ENCODE data around the gene CTDP1. TPM values are rescaled to one million over a fixed set of nuclear protein-coding genes. Genes with fewer than 3 reads are reported as not detected.
A peak's percentile ranks its signal among the peaks of the same experiment; 100 is the strongest.

The CTDP1 gene
- total RNA-seq, 1 experiment from 2014 or later, result 14.7 TPM

GRCh38 chr18:79643054-79643984 is 36.3 kb upstream of the CTDP1 start:
- in situ Hi-C loops (cut with HindIII; ENCODE audit: low pct_unique_long_range_greater_than_20kb, low sequenced_read_pairs), result no loop called here
- DNase-seq (ENCODE audit: low read depth), result peak; percentile 0

GRCh38 chr18:79644006-79644665 is 35.5 kb upstream of the CTDP1 start:
- DNase-seq (ENCODE audit: low read depth), result peak; percentile 23
- in situ Hi-C loops (cut with HindIII; ENCODE audit: low pct_unique_long_range_greater_than_20kb, low sequenced_read_pairs), result no loop called here

DNA sequence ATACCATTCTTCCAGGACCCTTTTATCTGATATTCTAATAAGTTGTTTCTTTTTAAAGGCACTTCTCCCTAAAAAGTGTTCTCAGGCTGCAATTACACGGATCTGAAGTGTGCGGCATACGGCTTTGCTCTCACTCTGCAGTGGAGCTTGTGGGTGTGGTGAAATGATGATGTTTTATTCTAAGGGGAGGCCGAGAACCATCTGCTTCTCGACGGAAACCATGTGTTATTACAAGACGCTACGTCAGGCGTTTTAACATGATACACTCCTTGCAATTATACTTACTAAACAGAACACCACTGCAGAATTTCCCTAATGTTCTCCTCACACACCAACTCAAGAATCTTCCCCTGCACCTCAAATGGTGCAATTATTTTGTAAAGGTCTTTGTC is 34.9 kb upstream of the CTDP1 start:
- in situ Hi-C loops (cut with HindIII; ENCODE audit: low pct_unique_long_range_greater_than_20kb, low sequenced_read_pairs), result no loop called here
- DNase-seq (ENCODE audit: low read depth), result no peak

DNA sequence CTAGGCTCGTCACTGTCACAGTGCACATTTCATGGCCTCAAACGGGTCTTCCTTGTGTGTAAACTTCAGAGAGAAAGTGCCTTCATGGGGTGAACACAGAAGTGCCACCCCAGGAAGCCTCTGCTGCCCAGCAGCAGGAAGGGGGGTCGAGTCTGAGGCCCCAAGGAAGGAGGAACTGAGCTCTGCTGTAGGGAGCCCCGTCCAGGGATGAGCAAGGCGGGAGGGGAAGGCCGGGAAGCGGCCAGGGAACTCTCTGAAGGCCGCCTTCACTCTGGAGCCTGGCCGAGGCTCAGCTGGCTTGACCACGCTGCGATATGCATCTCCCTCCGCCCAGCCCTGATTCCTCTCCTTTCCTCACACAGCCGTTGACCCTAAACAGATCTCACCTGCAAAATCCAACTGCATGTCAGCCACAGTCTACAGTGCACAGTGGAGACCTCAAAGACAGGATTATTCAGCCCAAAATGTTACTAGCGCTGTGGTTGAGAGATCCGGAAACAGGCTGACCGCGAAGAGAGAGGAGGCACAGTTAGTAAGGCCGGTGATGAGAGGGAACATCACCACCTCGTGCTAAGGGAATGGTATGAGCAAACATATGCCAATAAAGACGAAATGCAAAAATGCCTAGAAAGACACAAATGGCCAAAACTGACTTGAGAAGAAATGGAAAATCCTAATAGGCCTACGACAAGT is 34.2 kb upstream of the CTDP1 start:
- in situ Hi-C loops (cut with HindIII; ENCODE audit: low pct_unique_long_range_greater_than_20kb, low sequenced_read_pairs), result no loop called here
- no peak for DNase-seq (ENCODE audit: low read depth)

DNA sequence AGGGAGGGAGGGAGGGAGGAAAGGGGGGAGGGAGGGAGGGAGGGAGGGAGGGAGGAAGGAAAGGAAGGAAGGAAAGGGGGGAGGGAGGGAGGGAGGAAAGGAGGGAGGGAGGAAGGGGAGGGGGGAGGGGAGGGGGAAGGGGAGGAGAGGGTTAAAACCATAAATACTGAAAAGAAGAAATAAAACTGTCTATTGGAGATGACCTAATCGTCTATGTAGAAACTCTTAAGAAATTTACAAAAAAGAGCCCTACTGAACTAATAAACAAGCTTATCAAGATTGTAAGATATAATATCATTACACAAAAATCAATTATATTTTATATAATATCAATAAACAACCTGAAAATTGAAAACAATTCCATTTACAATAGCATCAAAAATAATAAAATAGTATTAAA is 32.3 kb upstream of the CTDP1 start:
- in situ Hi-C loops (cut with HindIII; ENCODE audit: low pct_unique_long_range_greater_than_20kb, low sequenced_read_pairs), result no loop called here
- no peak for DNase-seq (ENCODE audit: low read depth)

DNA sequence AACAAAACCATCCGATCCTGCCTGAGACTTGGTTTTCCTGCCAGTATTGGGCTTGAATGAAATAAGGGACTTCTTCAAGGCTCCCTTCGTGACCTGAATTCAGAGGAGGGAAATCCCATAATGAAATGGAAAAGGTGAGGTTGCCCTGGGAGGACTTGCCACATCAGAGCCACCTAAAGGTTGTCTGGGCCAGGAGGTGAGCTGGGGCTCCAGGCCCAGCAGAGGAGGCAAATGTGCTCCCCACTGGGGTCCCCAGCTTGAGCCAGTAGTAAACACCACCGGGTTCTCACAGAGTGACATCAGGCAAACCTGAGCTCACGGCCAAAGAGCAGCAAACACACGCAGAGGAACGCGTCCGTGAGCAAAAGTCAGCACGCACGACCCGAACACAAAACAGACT is 28.6 kb upstream of the CTDP1 start:
- in situ Hi-C loops (cut with HindIII; ENCODE audit: low pct_unique_long_range_greater_than_20kb, low sequenced_read_pairs), result no loop called here
- DNase-seq (ENCODE audit: low read depth), result no peak

DNA sequence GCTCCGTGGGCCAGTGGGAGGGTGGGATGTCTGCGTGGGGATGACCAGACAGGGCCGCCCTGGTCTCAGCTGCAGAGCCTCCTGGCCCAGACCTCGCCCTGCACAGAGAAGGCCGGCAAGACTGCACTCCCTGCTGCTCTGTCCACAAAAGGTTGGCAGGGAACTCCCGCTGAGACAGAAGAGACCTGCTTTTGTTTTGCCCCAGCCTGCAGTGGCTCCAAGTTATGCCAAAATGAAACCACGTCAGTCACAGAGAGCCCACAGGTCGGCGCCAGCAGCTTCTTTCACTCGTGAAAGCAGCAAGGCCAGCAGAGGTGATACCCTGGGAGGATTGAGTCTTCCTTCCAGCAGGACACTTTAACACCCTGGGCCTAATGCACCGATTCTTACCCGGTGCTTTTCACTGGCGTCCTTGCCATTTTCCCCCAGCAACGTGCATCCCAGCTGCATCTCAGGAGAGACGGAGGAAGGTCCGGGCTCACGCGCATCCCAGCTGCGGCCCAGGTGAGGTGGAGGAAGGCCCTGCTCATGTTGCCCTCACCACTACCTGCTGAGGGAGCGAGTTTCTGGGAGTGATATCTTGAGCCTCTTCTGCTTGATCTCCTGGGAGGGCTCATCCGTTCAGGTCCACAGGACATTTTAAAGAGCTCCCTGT is 22.1 kb upstream of the CTDP1 start:
- in situ Hi-C loops (cut with HindIII; ENCODE audit: low pct_unique_long_range_greater_than_20kb, low sequenced_read_pairs), result no loop called here
- DNase-seq (ENCODE audit: low read depth), result no peak

DNA sequence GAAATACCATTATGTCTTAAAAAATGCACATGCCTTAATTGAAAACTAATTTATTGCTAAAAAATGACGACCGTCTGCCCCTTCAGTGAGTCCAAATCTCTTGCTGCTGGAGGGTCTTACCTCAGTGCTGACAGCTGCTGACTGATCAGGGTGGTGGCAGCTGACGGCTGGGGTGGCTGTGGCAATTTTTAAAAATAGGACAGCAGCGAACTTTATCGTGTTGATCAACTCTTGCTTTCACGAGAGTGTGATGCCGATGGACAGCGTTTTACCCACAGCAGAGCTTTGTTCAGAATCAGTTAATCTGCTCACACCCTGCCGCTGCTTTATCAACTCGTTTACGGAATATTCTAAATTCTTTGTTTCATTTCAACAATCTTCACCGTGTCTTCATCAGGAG is 21.2 kb upstream of the CTDP1 start:
- in situ Hi-C loops (cut with HindIII; ENCODE audit: low pct_unique_long_range_greater_than_20kb, low sequenced_read_pairs), result no loop called here
- DNase-seq (ENCODE audit: low read depth), result no peak

- in situ Hi-C loops (cut with HindIII; ENCODE audit: low pct_unique_long_range_greater_than_20kb, low sequenced_read_pairs), result no loop called here
- DNase-seq (ENCODE audit: low read depth), result no peak
These were observed 19.9 kb upstream of the CTDP1 start for GRCh38 chr18:79659733-79660132.

DNA sequence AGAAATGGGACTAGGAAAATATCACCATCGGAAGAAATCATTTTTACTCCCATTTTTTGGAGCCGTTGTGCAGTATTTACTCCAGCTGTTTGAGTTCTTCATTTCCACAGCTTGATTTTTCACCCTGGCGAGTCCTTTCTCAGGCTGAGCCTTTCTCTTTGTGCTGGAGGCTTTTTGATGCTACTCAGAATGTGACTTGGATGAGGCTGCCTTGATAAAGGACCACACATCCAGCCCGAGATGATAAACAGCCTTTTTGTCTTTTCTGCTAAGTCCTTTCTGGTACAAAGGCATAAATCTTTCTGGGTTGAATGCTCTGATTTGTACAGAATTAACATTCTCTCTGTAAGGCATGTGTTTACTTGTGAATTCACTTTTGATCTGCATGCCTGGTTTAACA is 17.6 kb upstream of the CTDP1 start:
- in situ Hi-C loops (cut with HindIII; ENCODE audit: low pct_unique_long_range_greater_than_20kb, low sequenced_read_pairs), result no loop called here

GRCh38 chr18:79662439-79662838 is 17.2 kb upstream of the CTDP1 start:
- in situ Hi-C loops (cut with HindIII; ENCODE audit: low pct_unique_long_range_greater_than_20kb, low sequenced_read_pairs), result no loop called here
- DNase-seq (ENCODE audit: low read depth), result no peak

More for the DNA sequence above, 17.6 kb upstream of the CTDP1 start:
- no peak for DNase-seq (ENCODE audit: low read depth)

- in situ Hi-C loops (cut with HindIII; ENCODE audit: low pct_unique_long_range_greater_than_20kb, low sequenced_read_pairs), result no loop called here
- peak; percentile 85 for DNase-seq (ENCODE audit: low read depth)
These were observed 15.0 kb upstream of the CTDP1 start for GRCh38 chr18:79664525-79665125.

DNA sequence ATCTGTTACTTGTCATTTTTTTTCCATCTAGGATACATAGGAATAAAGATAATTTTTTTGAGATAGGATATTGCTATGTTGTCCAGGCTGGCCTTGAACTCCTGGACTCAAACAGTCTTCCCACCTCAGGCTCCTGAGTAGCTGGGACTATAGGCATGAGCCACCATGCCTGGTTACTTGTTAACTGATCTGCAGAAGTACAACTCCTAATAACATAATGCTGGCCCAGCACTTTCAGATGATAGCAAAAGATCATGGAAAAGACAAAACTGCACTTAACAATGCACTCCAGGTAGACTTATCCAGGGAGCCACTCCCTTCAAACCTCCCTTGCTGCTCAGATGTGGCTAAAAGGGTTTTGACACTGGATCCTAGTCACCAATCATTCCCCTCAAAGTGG is 11.4 kb upstream of the CTDP1 start:
- in situ Hi-C loops (cut with HindIII; ENCODE audit: low pct_unique_long_range_greater_than_20kb, low sequenced_read_pairs), result no loop called here
- no peak for DNase-seq (ENCODE audit: low read depth)

DNA sequence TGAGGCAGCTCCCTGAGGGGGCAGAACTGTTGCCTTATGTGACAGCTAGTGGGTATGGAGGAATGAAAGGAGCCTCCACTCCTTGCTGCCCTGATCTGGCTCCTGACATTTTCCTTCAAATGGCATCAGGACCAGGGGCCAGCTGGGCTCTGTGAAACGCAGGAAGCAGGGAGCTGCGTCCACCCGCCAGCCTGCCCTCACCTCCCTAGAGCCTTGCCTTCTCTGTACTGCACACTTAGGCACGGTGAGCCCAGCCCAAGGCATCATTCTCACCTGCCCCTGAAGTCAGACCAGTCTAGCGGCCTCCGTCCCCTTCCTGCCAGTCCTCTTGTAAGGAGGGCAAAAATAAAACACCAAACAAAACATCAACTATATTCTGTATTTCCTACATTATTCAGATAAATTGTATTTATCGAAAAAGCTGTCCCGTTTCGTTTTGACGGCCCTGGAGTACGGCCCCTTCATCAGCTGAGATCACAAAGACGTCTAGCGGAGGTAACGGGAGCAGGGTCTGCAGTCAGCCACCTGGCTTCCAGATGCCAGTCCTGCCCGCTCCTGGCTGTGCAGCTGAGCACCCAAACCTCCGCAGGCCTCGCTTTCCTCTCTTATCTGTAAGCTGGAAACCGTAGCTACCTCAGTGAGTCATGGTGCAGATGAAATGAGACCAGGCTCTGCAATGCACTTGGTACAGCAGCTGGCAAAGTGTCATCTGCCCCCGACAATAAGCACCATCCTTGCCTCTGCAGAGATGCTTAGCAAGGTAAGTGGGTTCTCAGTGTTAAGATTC is 6.9 kb upstream of the CTDP1 start:
- no peak for DNase-seq (ENCODE audit: low read depth)
- in situ Hi-C loops (cut with HindIII; ENCODE audit: low pct_unique_long_range_greater_than_20kb, low sequenced_read_pairs), result no loop called here

- no peak for DNase-seq (ENCODE audit: low read depth)
- in situ Hi-C loops (cut with HindIII; ENCODE audit: low pct_unique_long_range_greater_than_20kb, low sequenced_read_pairs), result no loop called here
These were observed 2.4 kb upstream of the CTDP1 start for GRCh38 chr18:79677221-79677620.

DNA sequence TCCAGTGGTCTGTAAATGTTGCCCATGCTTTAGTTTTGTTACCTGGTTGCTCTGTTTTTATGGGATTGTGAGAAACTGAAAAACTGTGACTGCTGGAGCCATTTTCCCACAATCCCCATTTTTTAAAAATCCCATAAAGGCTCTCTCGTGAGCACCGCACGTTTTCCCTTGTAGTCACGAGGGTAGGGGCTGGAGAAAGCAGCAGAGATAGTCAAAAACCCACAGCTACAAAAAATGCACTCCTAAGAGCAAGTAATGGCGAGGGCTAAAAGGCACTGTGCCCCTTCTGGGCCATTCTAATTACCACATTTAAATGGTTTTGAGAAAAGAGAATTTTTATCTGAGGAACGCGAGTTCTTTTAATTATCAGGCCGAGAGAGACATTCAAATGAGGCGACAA is 1.8 kb upstream of the CTDP1 start:
- in situ Hi-C loops (cut with HindIII; ENCODE audit: low pct_unique_long_range_greater_than_20kb, low sequenced_read_pairs), result no loop called here
- DNase-seq (ENCODE audit: low read depth), result no peak

DNA sequence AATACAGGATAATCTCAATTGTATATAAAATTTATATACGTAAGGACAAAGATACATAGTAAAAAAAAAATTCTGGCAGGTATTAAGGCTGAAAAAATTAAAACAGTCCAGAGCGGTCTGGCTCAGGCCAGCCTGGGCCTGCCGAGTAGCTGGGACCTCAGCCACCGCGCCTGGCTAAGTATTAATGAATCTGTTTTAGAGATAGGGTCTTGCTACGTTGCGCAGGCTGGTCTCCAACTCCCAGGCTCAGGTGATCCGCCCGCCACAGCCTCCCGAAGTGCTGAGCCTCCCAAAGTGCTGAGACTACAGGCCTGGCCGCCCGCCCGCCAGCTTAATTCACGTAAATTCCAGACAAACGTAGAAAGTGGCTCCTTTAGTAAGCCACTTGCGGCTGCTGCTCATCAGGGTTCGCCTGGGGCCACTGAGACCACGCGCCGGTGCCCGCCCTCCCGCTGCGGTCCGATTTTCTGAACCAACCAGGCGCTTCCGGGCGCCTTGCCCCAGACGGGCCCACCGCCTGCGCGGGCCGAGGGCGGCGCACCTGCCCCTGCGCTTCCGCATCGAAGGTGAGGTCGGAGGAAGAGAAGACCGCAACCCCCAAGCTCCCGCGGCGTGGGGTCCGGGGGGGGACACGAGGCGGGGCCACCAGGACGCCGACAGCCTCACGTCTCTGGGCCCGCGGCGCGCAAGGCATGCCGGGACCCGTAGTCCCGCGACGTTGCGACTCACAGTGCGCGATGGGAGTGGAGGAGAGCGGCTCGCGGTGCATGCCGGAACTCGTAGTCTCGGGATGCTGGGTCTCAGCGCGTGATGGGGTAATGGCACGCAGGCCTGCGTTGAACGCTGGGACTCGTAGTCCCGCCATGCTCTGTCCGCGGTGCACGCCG is 695 bp upstream of the CTDP1 start:
- DNase-seq (ENCODE audit: low read depth), result peak; percentile 96
- in situ Hi-C loops (cut with HindIII; ENCODE audit: low pct_unique_long_range_greater_than_20kb, low sequenced_read_pairs), result no loop called here

Data from Caki2 (cell line).